ENCODE measurements around the gene PPARD. TPM values are rescaled to one million over a fixed set of nuclear protein-coding genes. Genes with fewer than 3 reads are reported as not detected.

Gene PPARD
- total and polyA plus RNA-seq, 2 experiments from 2014 or later: 9.1 to 20.4 TPM

DNA sequence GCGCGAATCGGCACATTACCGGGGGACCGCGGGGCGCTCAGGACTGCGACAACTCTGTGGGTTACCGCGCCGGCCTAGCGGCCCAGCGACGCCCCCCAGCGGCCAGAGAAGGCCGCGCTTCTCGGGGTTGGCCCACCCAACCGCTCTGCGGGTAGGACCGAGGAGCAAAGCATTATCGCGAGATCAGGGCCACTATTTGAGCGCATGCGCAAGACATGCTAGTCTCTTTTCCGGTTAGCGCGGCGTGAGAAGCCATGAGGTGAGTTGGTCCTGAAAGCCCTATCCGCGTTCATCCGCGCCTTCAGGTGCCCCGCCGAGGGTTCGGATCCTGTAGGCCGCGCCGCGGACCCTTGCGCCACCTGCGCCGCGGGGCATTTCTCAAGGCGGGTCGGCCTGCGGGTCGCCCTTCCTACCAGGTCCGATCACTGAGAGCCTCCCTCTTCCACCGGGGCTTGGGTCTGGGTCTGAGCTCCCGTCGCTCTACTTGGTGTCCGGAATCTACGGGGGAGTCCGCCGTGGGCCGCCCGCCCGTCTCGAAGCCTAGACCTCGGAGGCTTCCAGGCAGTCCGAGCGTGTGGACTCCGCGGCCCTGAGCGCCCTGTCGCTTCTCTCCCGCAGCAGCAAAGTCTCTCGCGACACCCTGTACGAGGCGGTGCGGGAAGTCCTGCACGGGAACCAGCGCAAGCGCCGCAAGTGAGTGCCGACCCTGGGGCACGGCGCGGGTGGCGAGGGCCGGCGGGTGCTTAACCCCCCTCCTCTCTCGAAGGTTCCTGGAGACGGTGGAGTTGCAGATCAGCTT, 126.0 kb downstream of the PPARD start, which contains the start of gene RPL10A:
Gene RPL10A (plus strand): TSS at position 221 of the 799 bp plus-strand sequence. CDS start 34 bp downstream, at position 255.
- H3K9me2 ChIP-seq (replicated peaks; ENCODE audit: insufficient read depth): no peaks in the 10 kb centered on the region
- H2AFZ ChIP-seq: peak within 1 kb of the TSS; percentile 83
- peak within 1 kb of the TSS; percentile 93 for H3K4me2 ChIP-seq
- H3K27me3 ChIP-seq: no peaks in the 10 kb centered on the region
- peaks cover 43% of the 10 kb centered on the region for H4K20me1 ChIP-seq (ENCODE audit: insufficient read depth, poor library complexity, severe bottlenecking)
- WGBS (ENCODE audit: low lambda C conversion rate, missing lambda C conversion rate): under 1% methylated on average over 79 of the region's 86 CpGs
- peak; percentile 98 for DNase-seq (ENCODE audit: low spot score)
- TF ChIP-seq, protein P1, sequence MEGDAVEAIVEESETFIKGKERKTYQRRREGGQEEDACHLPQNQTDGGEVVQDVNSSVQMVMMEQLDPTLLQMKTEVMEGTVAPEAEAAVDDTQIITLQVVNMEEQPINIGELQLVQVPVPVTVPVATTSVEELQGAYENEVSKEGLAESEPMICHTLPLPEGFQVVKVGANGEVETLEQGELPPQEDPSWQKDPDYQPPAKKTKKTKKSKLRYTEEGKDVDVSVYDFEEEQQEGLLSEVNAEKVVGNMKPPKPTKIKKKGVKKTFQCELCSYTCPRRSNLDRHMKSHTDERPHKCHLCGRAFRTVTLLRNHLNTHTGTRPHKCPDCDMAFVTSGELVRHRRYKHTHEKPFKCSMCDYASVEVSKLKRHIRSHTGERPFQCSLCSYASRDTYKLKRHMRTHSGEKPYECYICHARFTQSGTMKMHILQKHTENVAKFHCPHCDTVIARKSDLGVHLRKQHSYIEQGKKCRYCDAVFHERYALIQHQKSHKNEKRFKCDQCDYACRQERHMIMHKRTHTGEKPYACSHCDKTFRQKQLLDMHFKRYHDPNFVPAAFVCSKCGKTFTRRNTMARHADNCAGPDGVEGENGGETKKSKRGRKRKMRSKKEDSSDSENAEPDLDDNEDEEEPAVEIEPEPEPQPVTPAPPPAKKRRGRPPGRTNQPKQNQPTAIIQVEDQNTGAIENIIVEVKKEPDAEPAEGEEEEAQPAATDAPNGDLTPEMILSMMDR (IDR thresholded peaks at IDR 0.05; ENCODE audit: poor library complexity): peak; percentile 100
- no peak for TF ChIP-seq EZH2phosphoT487 (IDR thresholded peaks at IDR 0.05; ENCODE audit: low read depth, severe bottlenecking, unreplicated experiment)
- no peaks in the 10 kb centered on the region for H3K36me3 ChIP-seq (replicated peaks; ENCODE audit: insufficient read depth, low read depth)
- peaks cover 23% of the 10 kb centered on the region for H3K79me2 ChIP-seq
- H3K27ac ChIP-seq: peak within 1 kb of the TSS; percentile 98
- peak within 1 kb of the TSS; percentile 79 for H3K4me3 ChIP-seq
- H3K4me1 ChIP-seq (ENCODE audit: insufficient read depth): peaks cover 26% of the 10 kb centered on the region
- H3K9me3 ChIP-seq (ENCODE audit: low read depth): no peaks in the 10 kb centered on the region

DNA sequence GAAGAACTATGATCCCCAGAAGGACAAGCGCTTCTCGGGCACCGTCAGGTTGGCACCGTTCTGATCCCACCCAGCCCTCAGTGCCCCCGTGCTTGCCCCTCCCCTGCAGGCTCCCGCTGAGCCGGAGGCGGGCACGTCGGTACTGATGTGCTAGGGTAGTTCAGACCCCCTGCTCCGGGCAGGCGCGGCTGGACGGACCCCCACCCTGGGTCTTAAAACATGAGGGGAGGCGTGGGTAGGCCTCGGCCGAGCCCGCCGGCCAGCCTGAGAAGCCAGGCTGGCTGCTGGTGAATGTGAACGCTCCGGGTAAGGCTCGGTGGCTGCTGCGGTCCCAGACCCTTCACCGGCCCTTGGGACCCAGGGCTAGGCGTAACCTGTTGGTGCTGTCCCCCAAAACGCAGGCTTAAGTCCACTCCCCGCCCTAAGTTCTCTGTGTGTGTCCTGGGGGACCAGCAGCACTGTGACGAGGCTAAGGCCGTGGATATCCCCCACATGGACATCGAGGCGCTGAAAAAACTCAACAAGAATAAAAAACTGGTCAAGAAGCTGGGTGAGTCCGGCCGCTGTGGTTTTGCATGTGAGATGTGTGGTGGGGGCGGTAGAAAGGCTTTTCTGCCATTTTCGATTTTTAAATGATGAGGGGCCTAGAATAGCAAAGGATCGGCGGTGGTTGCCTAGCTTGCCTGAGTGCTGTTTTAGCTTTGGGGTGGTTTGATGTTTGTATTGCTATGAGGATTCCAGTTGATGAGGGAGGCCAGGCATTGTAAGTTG, 126.8 kb downstream of the PPARD start:
- H2AFZ ChIP-seq: peak overlapping the region; percentile 36
- peaks cover 43% of the 10 kb centered on the region for H4K20me1 ChIP-seq (ENCODE audit: insufficient read depth, poor library complexity, severe bottlenecking)
- no peak for DNase-seq (ENCODE audit: low spot score)
- no peaks in the 10 kb centered on the region for H3K36me3 ChIP-seq (replicated peaks; ENCODE audit: insufficient read depth, low read depth)
- peak overlapping the region; percentile 93 for H3K4me2 ChIP-seq
- H3K4me3 ChIP-seq: peak overlapping the region; percentile 79
- peaks cover 26% of the 10 kb centered on the region for H3K4me1 ChIP-seq (ENCODE audit: insufficient read depth)
- no peaks in the 10 kb centered on the region for H3K9me3 ChIP-seq (ENCODE audit: low read depth)
- H3K27me3 ChIP-seq: no peaks in the 10 kb centered on the region
- no peaks in the 10 kb centered on the region for H3K9me2 ChIP-seq (replicated peaks; ENCODE audit: insufficient read depth)
- H3K79me2 ChIP-seq: peaks cover 23% of the 10 kb centered on the region
- peak overlapping the region; percentile 98 for H3K27ac ChIP-seq
- TF ChIP-seq, protein P1 (IDR thresholded peaks at IDR 0.05; ENCODE audit: poor library complexity): no peak
- TF ChIP-seq EZH2phosphoT487 (IDR thresholded peaks at IDR 0.05; ENCODE audit: low read depth, severe bottlenecking, unreplicated experiment): no peak
- no peak for TF ChIP-seq EZH2 (IDR thresholded peaks at IDR 0.05; ENCODE audit: borderline replicate concordance)
- WGBS (ENCODE audit: low lambda C conversion rate, missing lambda C conversion rate): 3% methylated on average over 29 of the region's 37 CpGs

DNA sequence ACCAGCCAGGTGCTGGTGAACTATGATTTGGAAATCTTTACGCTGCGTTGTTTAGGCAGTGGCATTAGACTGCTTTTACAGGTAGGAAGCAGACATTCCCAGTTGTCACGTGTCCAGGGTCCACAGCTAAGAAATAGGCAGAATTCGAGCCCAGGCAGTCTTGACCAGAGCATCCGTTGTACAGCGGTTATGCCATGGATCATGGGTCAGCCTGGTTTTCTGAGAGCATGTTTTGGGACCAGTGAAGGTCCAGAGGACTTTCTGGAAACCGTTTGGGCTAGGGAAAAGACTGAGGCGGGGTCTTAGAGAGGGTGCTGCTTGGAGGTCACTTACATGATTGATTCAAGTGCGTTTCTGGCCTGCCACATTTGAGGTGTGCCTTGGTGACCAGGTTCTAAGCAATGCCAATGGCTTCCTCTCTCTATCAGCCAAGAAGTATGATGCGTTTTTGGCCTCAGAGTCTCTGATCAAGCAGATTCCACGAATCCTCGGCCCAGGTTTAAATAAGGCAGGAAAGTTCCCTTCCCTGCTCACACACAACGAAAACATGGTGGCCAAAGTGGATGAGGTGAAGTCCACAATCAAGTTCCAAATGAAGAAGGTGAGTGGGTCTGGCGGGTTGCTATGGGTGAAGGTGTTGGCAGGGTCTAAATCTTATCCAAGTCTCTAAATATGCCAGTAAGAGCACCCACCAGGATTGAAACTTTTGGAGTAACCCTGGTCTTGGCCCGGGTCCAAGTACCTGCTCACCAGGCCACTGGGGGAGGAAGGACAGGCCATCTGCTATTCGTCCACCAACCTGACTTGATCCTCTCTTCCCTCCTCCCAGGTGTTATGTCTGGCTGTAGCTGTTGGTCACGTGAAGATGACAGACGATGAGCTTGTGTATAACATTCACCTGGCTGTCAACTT, 127.6 kb downstream of the PPARD start:
- Histone ChIP-seq H3K79me2 (peaks cover 23% of the 10 kb centered on the region), H4K20me1 (ENCODE audit: insufficient read depth, poor library complexity, severe bottlenecking) (peaks cover 43% of the 10 kb centered on the region), H3K9me3 (ENCODE audit: low read depth) (no peaks in the 10 kb centered on the region), H3K9me2 (replicated peaks; ENCODE audit: insufficient read depth) (no peaks in the 10 kb centered on the region), H3K4me3 (peak overlapping the region; percentile 79), H2AFZ (no peak overlapping the region), H3K4me1 (ENCODE audit: insufficient read depth) (peaks cover 26% of the 10 kb centered on the region), H3K27me3 (no peaks in the 10 kb centered on the region), H3K27ac (peak overlapping the region; percentile 98), H3K4me2 (peak overlapping the region; percentile 93), H3K36me3 (replicated peaks; ENCODE audit: insufficient read depth, low read depth) (no peaks in the 10 kb centered on the region)
- 35% methylated on average over 18 of the region's 18 CpGs for WGBS (ENCODE audit: low lambda C conversion rate, missing lambda C conversion rate)
- no peak for DNase-seq (ENCODE audit: low spot score)
- TF ChIP-seq EZH2 (IDR thresholded peaks at IDR 0.05; ENCODE audit: borderline replicate concordance): no peak
- TF ChIP-seq EZH2phosphoT487 (IDR thresholded peaks at IDR 0.05; ENCODE audit: low read depth, severe bottlenecking, unreplicated experiment): no peak
- TF ChIP-seq, protein P1 (IDR thresholded peaks at IDR 0.05; ENCODE audit: poor library complexity): no peak
